Liver (tissue), 9 donors: Measurements from ENCODE around the gene PTPN14. TPM values are rescaled to one million over a fixed set of nuclear protein-coding genes. Genes with fewer than 3 reads are reported as not detected.

Source experiments
- DNase-seq: peaks from one replicate; pipeline ENCODE4 v3.0.0-alpha.2; 2017; ENCODE audit warnings: low spot score
- H3K27ac ChIP-seq, 2 donors: one replicate each; pipeline ENCODE4 v1.7.0; 2013; ENCODE audit warnings: inconsistent platforms in 2 of 2, low read length in 2 of 2, control low read depth in 1 of 2, low read depth in 1 of 2, mild to moderate bottlenecking in 1 of 2
- H3K27me3 ChIP-seq, 4 donors: one replicate each; pipeline versions ENCODE4 v1.6.1 to v1.7.0; 2013; ENCODE audit warnings: low read length in 3 of 4, inconsistent platforms in 1 of 4, mild to moderate bottlenecking in 1 of 4, moderate library complexity in 1 of 4; ENCODE audit not compliant: control insufficient read depth in 4 of 4, insufficient read depth in 4 of 4
- H3K36me3 ChIP-seq, 4 donors: one replicate each; pipeline versions ENCODE4 v1.6.1 to v1.7.0; 2013; ENCODE audit warnings: low read length in 3 of 4, mild to moderate bottlenecking in 3 of 4, low read depth in 1 of 4, moderate library complexity in 1 of 4; ENCODE audit not compliant: control insufficient read depth in 4 of 4, insufficient read depth in 3 of 4
- H3K4me1 ChIP-seq, 4 donors: one replicate each; pipeline versions ENCODE4 v1.6.1 to v1.7.0; 2013; ENCODE audit warnings: low read length in 3 of 4, mild to moderate bottlenecking in 3 of 4, moderate library complexity in 1 of 4; ENCODE audit not compliant: control insufficient read depth in 4 of 4, insufficient read depth in 4 of 4
- H3K4me3 ChIP-seq, 3 donors: one replicate each; pipeline versions ENCODE4 v1.6.1 to v1.7.0; 2013; ENCODE audit warnings: low read length in 3 of 3, control low read depth in 1 of 3, low read depth in 1 of 3, mild to moderate bottlenecking in 1 of 3
- H3K9ac ChIP-seq, 2 donors: one replicate each; pipeline ENCODE4 v1.7.0; 2013; ENCODE audit warnings: low read length in 2 of 2, mild to moderate bottlenecking in 2 of 2, moderate library complexity in 2 of 2, control low read depth in 1 of 2, low read depth in 1 of 2
- H3K9me3 ChIP-seq, 4 donors: one replicate each; pipeline versions ENCODE4 v1.6.1 to v1.7.0; 2013; ENCODE audit warnings: low read length in 3 of 4; ENCODE audit not compliant: control insufficient read depth in 4 of 4
- EGR1 ChIP-seq, 2 donors: IDR thresholded peaks; 2 replicates each; pipeline ENCODE4 v1.6.1; 2016 to 2018; ENCODE audit warnings: antibody characterized with exemption in 2 of 2, low read depth in 2 of 2
- FOXA1 ChIP-seq: IDR thresholded peaks from 2 replicates; pipeline ENCODE4 v1.6.1; 2016; ENCODE audit warnings: antibody characterized with exemption
- FOXA2 ChIP-seq: IDR thresholded peaks from 2 replicates; pipeline ENCODE4 v1.6.1; 2016; ENCODE audit warnings: antibody characterized with exemption
- HNF4A ChIP-seq, 2 donors: conservative IDR thresholded peaks; 2 replicates each; pipeline ENCODE4 v1.6.1; 2016; ENCODE audit warnings: antibody characterized with exemption in 2 of 2, mild to moderate bottlenecking in 2 of 2
- HNF4G ChIP-seq: IDR thresholded peaks from 2 replicates; pipeline ENCODE4 v1.6.1; 2016; ENCODE audit warnings: antibody characterized with exemption
- JUND ChIP-seq, 2 donors: IDR thresholded peaks; 2 replicates each; pipeline ENCODE4 v1.6.1; 2016; ENCODE audit warnings: antibody characterized with exemption in 2 of 2
- NR2F2 ChIP-seq: IDR thresholded peaks from 2 replicates; pipeline ENCODE4 v1.6.1; 2016; ENCODE audit warnings: antibody characterized with exemption
- RAD21 ChIP-seq, 2 donors: IDR thresholded peaks; 2 replicates each; pipeline ENCODE4 v1.6.1; 2016; ENCODE audit warnings: antibody characterized with exemption in 2 of 2, mild to moderate bottlenecking in 2 of 2
- RXRA ChIP-seq, 2 donors: IDR thresholded peaks; 2 replicates each; pipeline ENCODE4 v1.6.1; 2017 to 2018; ENCODE audit warnings: antibody characterized with exemption in 2 of 2, mild to moderate bottlenecking in 1 of 2
- YY1 ChIP-seq: IDR thresholded peaks from 2 replicates; pipeline ENCODE4 v1.6.1; 2016; ENCODE audit warnings: antibody characterized with exemption, mild to moderate bottlenecking
- WGBS: extraction: QIAGEN DNeasy Blood & Tissue Kit; methylation state at CpG from one replicate; pipeline ENCODE4 v1.1.7; 2013; 5-methylcytosine and 5-hydroxymethylcytosine counted together
- polyA plus RNA-seq, 2 donors: library from polyadenylated mRNA; stranded (reverse) in 1 of 2; unstranded in 1 of 2; fragments of 200-250 nt in 1 of 2; fragments of >200 nt in 1 of 2; fragmentation: Nextera tagmentation in 1 of 2; extraction: Ambion mirVana in 1 of 2; gene quantifications; one replicate each; pipeline versions ENCODE4 v1.2.1 to v1.2.3, GENCODE V29; 2013 to 2015
- total RNA-seq, 2 donors: library from RNA; depleted of rRNA; stranded (reverse); fragments of >200 nt; gene quantifications; one replicate each; pipeline ENCODE4 v1.2.3, GENCODE V29; 2014
- TF ChIP-seq, protein P1 (sequence below): IDR thresholded peaks from 2 replicates; pipeline ENCODE4 v1.6.1; 2016; ENCODE audit warnings: antibody characterized with exemption, mild to moderate bottlenecking
- TF ChIP-seq, protein P2 (sequence below): IDR thresholded peaks from 2 replicates; pipeline ENCODE4 v1.6.1; 2016; ENCODE audit warnings: antibody characterized with exemption
- TF ChIP-seq, protein P3 (sequence below): IDR thresholded peaks from 2 replicates; pipeline ENCODE4 v1.6.1; 2016; ENCODE audit warnings: antibody characterized with exemption
- TF ChIP-seq, protein P4 (sequence below): fragments of 150-350 bp; IDR thresholded peaks from 2 replicates; pipeline ENCODE4 v1.5.1; 2017; ENCODE audit warnings: improper control_type of control experiment, low read depth, low read length; ENCODE audit not compliant: missing input control
- donor health status: healthy.
- donor health status: healthy.
- donor health status: healthy.
- donor health status: healthy.
- donor health status: healthy.

Gene PTPN14
- total and polyA plus RNA-seq, 4 donors = 0.54 to 3.2 (median 1.5) TPM

DNA sequence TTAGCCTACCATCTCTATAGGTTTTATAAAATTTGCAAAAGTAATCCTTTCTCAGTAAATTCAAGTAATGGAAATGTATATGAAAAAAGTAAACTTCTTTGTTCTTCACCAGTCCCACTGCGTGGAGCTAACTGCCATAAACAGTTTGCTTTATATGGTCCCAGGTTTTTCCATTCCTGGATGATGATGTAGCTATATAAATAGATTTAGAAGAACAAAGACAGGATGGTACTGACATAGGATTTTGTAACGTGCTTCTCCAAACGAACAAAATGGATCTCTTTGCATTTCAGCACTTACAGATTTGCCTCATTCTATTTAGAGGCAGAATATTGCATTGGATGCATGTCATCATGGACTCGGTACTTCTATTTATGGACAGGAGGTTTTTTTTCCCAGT, 213.2 kb downstream of the PTPN14 start:
- H3K27me3 ChIP-seq = no peaks in the 10 kb centered on the region
- H3K4me1 ChIP-seq = peaks cover 0 to 1% (median 0%) of the 10 kb centered on the region in 4 donors
- no peak overlapping the region for H3K27ac ChIP-seq
- H3K36me3 ChIP-seq = peaks cover 0 to 7% (median 2%) of the 10 kb centered on the region in 4 donors
- DNase-seq = no peak
- no peaks in the 10 kb centered on the region for H3K9me3 ChIP-seq
- no peak overlapping the region for H3K9ac ChIP-seq
- no peak overlapping the region for H3K4me3 ChIP-seq
- TF ChIP-seq, protein P1, sequence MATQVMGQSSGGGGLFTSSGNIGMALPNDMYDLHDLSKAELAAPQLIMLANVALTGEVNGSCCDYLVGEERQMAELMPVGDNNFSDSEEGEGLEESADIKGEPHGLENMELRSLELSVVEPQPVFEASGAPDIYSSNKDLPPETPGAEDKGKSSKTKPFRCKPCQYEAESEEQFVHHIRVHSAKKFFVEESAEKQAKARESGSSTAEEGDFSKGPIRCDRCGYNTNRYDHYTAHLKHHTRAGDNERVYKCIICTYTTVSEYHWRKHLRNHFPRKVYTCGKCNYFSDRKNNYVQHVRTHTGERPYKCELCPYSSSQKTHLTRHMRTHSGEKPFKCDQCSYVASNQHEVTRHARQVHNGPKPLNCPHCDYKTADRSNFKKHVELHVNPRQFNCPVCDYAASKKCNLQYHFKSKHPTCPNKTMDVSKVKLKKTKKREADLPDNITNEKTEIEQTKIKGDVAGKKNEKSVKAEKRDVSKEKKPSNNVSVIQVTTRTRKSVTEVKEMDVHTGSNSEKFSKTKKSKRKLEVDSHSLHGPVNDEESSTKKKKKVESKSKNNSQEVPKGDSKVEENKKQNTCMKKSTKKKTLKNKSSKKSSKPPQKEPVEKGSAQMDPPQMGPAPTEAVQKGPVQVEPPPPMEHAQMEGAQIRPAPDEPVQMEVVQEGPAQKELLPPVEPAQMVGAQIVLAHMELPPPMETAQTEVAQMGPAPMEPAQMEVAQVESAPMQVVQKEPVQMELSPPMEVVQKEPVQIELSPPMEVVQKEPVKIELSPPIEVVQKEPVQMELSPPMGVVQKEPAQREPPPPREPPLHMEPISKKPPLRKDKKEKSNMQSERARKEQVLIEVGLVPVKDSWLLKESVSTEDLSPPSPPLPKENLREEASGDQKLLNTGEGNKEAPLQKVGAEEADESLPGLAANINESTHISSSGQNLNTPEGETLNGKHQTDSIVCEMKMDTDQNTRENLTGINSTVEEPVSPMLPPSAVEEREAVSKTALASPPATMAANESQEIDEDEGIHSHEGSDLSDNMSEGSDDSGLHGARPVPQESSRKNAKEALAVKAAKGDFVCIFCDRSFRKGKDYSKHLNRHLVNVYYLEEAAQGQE = no peak
- TF ChIP-seq FOXA2 = no peak
- 84% methylated on average over 4 of the region's 4 CpGs for WGBS

DNA sequence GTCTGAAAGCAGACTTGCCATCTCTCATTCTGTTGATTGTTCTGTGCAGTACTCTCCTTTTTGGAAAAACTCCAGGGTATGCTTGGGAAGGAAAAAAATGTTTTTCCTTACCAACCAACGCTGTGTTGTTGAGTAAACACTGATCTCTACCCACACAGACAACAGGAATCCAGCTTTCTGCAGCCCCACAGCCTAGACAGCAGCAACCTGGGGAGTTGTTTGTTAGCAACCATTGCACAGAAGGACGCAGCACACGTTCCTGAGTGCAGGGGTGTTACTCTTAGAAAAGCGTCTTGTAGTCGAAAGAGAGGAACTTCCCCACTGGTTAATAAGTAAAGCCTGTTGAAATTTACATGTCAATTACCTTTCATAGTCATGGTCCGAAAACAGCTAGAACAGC, 213.9 kb downstream of the PTPN14 start:
- Histone ChIP-seq H3K4me1 (peaks cover 0 to 1% (median 0%) of the 10 kb centered on the region in 4 donors), H3K36me3 (peaks cover 0 to 7% (median 2%) of the 10 kb centered on the region in 4 donors), H3K27ac (no peak overlapping the region), H3K9me3 (no peaks in the 10 kb centered on the region), H3K9ac (no peak overlapping the region), H3K4me3 (no peak overlapping the region), H3K27me3 (no peaks in the 10 kb centered on the region)
- no peak for DNase-seq
- no peak for TF ChIP-seq FOXA1
- TF ChIP-seq, protein P2, sequence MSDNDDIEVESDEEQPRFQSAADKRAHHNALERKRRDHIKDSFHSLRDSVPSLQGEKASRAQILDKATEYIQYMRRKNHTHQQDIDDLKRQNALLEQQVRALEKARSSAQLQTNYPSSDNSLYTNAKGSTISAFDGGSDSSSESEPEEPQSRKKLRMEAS = no peak
- no peak for TF ChIP-seq RXRA (IDR thresholded peaks at IDR 0.05)
- TF ChIP-seq YY1 = no peak
- TF ChIP-seq, protein P3, sequence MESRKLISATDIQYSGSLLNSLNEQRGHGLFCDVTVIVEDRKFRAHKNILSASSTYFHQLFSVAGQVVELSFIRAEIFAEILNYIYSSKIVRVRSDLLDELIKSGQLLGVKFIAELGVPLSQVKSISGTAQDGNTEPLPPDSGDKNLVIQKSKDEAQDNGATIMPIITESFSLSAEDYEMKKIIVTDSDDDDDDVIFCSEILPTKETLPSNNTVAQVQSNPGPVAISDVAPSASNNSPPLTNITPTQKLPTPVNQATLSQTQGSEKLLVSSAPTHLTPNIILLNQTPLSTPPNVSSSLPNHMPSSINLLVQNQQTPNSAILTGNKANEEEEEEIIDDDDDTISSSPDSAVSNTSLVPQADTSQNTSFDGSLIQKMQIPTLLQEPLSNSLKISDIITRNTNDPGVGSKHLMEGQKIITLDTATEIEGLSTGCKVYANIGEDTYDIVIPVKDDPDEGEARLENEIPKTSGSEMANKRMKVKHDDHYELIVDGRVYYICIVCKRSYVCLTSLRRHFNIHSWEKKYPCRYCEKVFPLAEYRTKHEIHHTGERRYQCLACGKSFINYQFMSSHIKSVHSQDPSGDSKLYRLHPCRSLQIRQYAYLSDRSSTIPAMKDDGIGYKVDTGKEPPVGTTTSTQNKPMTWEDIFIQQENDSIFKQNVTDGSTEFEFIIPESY = no peak
- TF ChIP-seq, protein P4, sequence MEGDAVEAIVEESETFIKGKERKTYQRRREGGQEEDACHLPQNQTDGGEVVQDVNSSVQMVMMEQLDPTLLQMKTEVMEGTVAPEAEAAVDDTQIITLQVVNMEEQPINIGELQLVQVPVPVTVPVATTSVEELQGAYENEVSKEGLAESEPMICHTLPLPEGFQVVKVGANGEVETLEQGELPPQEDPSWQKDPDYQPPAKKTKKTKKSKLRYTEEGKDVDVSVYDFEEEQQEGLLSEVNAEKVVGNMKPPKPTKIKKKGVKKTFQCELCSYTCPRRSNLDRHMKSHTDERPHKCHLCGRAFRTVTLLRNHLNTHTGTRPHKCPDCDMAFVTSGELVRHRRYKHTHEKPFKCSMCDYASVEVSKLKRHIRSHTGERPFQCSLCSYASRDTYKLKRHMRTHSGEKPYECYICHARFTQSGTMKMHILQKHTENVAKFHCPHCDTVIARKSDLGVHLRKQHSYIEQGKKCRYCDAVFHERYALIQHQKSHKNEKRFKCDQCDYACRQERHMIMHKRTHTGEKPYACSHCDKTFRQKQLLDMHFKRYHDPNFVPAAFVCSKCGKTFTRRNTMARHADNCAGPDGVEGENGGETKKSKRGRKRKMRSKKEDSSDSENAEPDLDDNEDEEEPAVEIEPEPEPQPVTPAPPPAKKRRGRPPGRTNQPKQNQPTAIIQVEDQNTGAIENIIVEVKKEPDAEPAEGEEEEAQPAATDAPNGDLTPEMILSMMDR = no peak
- TF ChIP-seq JUND (IDR thresholded peaks at IDR 0.05) = no peak
- TF ChIP-seq HNF4A (conservative IDR thresholded peaks at IDR 0.05) = no peak
- no peak for TF ChIP-seq RAD21 (IDR thresholded peaks at IDR 0.05)
- TF ChIP-seq HNF4G = no peak
- no peak for TF ChIP-seq NR2F2
- TF ChIP-seq EGR1 (IDR thresholded peaks at IDR 0.05; ENCODE audit: low read depth in 2 of 2) = no peak
- 85% methylated on average over 6 of the region's 6 CpGs for WGBS
